ENCODE measurements around the gene MGA.

DNA sequence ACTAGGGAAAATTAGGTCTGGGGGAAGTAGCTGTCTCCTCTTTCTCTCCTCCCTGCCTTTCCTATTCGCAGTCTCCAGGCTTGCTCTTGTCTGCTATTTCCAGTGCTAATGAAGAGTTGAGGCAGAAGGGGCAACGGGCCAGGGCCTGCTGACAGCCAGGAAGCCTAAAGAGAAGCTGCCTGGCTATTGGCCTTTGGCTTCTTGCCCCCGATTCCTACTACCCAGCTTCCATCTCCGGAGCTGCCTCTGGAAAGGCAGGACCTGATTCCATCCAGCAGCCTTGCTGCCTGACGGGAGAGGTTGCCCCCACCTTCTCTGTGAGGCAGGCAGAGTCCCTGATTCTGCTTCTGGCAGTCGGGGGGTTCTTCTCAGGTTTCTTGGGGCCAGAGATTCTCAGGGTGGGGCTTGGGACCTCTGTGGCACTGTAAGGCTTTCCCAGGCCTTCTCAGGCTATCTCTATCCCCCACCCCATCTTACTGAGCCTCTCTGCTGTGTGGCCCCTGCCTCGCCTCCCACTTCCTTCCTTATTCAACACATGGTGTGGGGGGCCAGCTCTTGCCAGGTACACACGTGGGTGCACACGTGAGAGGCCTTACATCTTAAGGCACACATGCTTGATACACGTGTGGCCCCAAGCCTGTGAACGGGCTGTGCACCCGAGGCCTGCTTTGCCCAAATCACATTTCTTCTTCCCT, 149.5 kb downstream of the MGA start:
- TF ChIP-seq, protein P1, sequence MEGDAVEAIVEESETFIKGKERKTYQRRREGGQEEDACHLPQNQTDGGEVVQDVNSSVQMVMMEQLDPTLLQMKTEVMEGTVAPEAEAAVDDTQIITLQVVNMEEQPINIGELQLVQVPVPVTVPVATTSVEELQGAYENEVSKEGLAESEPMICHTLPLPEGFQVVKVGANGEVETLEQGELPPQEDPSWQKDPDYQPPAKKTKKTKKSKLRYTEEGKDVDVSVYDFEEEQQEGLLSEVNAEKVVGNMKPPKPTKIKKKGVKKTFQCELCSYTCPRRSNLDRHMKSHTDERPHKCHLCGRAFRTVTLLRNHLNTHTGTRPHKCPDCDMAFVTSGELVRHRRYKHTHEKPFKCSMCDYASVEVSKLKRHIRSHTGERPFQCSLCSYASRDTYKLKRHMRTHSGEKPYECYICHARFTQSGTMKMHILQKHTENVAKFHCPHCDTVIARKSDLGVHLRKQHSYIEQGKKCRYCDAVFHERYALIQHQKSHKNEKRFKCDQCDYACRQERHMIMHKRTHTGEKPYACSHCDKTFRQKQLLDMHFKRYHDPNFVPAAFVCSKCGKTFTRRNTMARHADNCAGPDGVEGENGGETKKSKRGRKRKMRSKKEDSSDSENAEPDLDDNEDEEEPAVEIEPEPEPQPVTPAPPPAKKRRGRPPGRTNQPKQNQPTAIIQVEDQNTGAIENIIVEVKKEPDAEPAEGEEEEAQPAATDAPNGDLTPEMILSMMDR (IDR thresholded peaks at IDR 0.05): no peak
- no peak for TF ChIP-seq POLR2A (IDR thresholded peaks at IDR 0.05)
